Stimulated activated CD4-positive, alpha-beta T cell treated with anti-CD3 and anti-CD28 coated beads, Interleukin-1b, Interleukin-23, amount 100 ng/mL, for 48 hours (primary cell): ENCODE data around the gene C7orf57.
"Not testable (repeated sequence)": the region's sequence is repeated elsewhere in the genome, so short reads cannot be mapped to it uniquely, and the experiment has no call there.

ENCODE experiments used
- DNase-seq: peaks from one replicate; pipeline ENCODE4 v3.0.0-alpha.2; 2020

Gene C7orf57

DNA sequence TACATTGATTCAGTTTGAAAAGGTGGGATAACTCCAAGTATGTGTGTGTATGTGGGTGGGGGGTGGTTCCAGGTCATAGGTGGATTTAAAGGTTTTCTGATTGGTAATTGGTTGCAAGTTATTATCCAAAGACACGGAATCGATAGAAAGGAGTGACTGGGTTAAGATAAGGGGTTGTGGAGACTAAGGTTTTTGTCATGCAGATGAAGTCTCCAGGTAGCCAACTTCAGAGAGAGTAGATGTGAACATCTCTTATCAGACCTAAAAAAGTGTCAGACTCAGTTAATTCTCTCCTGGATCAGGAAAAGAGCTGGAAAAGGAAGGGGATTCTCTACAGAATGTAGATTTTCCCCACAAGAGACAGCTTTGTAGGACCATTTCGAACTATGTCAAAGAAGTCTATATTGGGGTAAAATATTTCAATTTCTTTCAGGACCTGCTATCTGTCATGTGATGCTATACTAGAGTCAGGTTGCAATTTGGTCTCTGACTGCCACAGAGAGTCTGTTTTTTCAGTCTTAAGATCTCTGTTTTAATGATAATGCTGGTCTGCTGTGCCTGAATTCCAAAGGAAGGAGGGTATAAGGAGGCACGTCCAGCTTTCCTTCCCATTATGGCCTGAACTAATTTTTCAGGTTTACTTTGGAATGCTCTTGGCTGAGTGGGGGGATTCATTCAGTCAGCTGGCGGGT, 3.6 kb downstream of the C7orf57 start:
- no peak for DNase-seq

DNA sequence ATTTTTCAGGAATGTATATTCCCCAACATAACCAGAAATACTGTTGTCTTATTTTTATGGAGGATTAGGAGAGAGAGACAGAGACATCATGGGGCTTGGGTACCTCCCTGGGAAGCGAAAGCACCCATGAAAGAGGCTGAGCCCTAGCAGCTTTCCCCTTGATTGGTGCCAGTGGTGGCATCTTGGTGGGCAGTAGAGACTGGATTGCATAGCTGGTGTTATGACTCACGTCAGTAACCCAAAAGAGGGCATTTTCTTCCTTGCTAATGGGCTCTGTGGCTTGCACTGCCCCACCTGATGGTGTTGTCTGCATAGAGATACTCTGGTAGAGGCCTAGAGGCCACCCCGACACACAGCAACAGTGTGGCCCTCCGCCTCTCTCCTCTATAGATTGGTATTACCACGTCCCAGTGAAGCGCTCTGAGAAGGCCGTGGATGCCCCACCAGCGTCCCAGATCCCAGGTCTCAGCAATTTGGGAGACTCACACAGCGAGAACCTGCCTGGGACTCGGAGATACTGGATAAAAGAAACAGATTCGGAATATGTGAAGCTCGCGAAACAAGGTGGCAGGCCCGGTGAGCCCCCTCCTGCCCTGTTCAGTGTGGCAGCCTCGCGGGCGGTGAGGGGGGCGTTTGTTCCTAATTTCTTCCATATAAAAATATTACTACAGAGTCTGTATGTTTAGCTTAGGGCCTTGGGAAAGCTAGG, 5.8 kb downstream of the C7orf57 start:
- no peak for DNase-seq

GRCh38 chr7:48041653-48041970, 6.3 kb downstream of the C7orf57 start:
- no peak for DNase-seq

DNA sequence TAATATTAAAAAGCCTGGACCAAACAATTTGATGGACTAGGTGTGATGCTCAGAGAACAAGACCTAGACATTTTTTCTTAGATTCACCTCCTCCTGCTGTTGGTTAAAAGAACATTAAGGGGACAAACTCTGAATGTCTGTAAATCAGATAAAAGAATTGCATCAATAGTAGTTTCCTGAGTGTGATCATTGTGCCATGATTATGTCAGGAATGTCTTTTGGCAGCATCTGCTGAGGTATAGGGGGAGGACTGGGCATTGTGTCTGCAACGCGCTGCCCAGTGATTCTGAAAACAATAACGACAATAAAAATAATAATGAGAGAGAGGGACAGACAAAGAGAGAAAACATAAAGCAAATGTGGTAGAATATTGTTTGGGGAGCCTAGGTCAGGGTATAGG, 6.9 kb downstream of the C7orf57 start:
- no peak for DNase-seq

DNA sequence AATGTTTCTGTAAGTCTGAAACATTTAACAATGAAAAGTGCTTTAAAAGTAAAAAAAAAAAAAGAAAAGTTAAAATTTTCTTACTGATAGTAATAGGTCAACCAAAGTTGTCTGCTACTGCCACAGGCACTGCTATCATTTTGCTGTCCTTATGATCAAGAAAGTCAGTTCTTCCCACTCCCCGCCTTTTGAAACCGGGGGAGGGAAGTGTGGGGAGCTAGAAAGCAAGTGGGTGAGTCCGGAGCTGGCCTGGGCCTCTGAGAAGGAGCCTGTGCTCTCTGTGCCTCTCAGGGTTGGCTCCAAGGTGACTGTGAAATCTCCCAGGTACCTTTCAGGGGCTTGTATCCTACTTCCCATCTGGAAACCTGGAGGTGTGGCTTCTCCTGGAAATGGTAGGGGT, 7.3 kb downstream of the C7orf57 start:
- DNase-seq: no peak

- DNase-seq: no peak
Observed at GRCh38 chr7:48045195-48045765, 9.9 kb downstream of the C7orf57 start.

DNA sequence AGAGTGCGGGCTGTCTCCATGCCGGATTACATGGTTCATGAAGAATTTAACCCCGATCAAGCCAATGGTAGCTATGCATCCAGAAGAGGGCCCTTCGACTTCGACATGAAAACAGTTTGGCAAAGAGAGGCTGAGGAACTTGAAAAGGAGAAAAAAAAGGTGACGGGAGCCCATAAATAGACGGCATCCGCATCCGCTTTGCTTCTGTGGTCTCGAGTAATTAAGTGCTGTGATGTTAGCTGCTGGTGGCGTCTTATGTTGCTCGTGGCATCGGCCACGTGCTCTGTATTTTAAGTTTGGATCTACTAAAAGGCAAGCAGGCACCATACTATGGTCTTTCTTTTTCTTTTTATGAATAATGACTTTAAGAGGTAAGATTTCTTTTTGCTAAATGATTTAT, 11.1 kb downstream of the C7orf57 start:
- no peak for DNase-seq

DNA sequence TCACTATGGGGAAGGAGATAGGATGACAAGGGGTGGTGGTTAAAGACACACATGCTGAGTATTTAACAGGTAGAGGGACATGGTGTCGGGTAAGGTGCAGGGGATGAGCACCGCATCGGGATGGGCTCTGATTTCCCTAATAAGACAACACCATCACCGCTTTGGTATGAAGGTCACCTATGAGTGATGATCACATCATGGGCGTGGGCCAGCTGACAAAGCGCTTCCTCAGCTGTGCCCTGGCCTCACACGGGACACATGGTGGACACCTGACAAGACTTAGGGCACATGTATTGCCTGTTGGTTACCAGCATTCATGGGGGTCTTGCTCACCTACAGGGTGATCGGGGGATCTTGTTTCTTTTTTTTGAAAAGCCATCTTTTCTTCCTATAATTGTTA, 12.8 kb downstream of the C7orf57 start:
- DNase-seq: no peak

- DNase-seq: no peak
Observed at GRCh38 chr7:48049850-48050249, 14.5 kb downstream of the C7orf57 start.

- DNase-seq: no peak
Observed at GRCh38 chr7:48052748-48053147, 17.4 kb downstream of the C7orf57 start.

DNA sequence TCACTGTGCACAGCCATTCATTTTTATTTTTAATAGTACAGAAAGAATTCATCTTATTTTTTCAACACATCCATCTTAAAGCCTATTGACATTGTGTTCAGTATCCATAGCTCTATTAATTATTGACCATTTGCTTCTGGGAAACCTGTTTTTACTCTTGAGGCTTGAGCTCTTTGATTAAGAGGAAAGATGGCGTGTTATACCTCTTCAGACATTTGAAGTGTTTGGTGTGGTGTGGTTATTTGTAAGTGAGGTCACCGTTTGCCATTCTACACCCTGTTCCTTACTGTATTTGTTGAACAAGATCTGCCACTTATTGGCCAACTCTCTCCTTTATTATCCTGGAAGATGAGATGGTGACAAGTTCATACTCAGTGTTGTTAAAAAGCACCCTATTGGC, 18.4 kb downstream of the C7orf57 start:
- DNase-seq: no peak

DNA sequence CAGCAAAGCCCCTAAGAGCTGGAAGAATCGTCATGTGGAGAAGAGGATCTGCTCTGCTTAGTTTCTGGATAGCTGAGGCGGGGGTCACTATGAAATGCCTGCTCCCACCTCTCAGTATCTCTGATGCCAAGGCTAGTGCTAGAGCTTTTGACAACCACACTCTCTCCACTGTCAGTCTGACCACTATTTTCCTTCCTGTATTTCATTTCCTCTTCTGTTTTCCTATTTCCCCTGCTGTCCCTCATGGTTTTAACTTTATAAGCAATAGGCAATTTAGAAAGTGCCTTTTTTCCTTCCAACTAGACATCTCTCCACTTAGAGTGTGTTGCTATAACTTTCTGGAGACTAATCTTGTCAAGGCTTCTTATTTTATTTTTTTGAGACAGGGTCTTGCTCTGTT, 23.6 kb downstream of the C7orf57 start:
- no peak for DNase-seq

- DNase-seq: no peak
Observed at GRCh38 chr7:48059706-48060105, 24.4 kb downstream of the C7orf57 start.

- no peak for DNase-seq
Observed at GRCh38 chr7:48063985-48064384, 28.6 kb downstream of the C7orf57 start.

GRCh38 chr7:48067475-48067874, 32.1 kb downstream of the C7orf57 start:
- DNase-seq: no peak

DNA sequence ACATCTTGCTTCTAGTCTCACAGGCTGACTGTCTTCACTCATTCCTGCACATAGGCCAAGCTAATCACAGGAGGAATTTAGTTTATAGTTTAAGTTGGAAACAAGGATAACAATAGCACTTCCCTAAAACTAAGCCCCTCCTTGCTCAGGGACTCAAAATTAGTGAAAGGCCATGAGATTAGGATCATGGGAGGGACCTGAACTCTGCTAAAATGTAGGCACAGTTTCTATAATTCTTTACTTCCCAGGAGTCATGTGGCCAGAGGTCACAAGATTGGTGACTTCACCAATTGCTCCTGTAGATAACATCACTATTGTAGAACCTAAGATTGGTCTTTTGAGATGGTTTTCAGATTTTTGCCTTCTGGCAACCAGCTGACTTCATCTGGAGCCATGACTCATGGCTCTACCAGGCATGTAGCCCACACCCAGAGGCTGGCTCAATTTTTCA, 38.9 kb downstream of the C7orf57 start:
- no peak for DNase-seq

DNA sequence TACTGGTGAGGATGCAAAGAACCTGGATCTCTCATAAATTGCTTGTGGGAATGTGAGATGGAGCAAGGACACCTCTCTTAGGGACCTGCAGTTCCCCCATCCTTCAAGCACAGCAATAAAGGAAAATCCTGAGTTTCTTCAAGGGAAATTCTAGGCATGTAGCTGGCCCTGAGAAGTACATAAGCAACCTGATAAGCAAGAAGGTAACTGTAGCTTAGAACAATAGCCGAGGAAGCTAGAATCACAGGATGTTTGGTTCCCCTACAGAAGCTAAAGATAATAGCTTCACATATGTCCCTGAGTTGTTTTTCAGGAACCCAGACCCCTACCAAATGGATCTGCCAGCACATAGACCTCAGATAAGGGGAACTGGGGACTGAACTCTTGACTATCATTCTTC, 42.1 kb downstream of the C7orf57 start:
- no peak for DNase-seq

DNA sequence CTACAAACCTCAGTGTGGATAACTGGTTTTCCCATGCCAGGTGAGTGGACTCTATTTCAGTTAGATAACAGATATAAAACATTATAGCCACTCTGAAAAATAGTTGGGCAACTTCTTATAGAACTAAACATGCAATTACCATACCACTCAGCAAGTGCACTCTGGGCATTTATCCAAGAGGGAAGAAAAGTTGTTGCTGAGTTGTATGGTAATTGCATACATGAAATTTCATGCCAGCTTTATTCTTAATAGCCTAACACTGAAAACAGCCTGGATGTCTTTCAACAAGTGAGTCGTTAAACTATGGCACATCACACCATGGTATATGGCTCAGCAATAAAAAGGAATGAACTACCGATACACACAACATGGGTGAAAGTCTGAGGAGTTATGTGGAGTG, 43.1 kb downstream of the C7orf57 start:
- no peak for DNase-seq

DNA sequence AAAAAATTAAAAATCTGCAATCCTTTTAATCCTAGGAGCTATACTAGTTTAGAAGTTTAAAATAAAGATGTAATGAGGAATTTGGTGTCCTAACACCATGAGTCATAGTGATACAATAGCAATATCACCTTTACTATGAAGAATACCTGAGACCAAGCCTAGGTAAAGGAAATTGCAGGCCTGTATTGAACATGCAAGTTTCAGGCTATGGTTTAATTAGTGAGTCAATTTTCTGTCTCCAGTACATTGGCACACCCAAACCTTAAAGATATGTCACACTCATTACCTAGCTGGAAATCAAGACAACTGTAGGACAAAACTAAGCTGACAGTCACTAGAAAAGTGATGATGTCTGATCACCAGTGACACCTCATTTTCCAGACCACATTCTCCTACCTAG, 47.0 kb downstream of the C7orf57 start:
- not testable (repeated sequence) for DNase-seq

GRCh38 chr7:48083114-48083830, 47.9 kb downstream of the C7orf57 start:
- peak; percentile 41 for DNase-seq

GRCh38 chr7:48084727-48085432, 49.5 kb downstream of the C7orf57 start:
- peak; percentile 85 for DNase-seq

DNA sequence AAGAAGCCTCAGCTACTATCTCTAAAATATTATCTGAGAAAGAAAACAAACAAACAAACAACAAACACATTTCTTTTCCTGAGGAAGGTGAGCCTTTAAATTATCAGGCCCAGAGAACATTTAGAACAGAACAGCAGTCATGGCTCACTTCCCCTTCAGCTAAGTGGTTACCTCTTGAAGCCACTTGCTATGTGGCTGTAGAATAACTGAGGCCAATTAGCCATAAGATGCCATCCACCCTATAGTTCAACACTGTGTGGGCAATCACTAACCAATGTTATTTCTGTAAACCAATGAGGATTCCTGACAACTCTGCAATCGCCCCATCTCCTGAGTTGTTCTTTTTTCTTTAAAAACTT, 50.1 kb downstream of the C7orf57 start:
- DNase-seq: no peak

DNA sequence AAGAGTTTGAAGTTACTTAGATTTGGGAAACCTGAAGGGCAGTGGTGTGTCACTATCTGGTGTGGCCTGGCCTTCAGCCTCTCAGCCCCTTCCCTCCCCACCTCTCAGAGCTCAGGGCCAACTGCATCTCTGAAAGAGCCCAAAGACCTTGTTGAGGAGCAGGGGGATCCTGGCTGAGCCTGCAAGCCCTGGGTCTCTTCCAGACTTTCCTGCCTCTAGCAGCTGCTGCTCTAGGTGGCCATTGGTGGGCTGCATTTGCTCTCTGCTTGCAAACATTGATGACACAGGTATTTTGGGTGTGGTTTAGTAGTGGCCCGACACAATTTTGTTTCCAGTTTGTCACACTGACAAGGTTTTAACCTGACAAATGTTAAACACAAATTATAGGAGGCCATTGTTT, 50.6 kb downstream of the C7orf57 start:
- DNase-seq: no peak
